KMS-11 (cell line): ENCODE results near the gene STUM.

Experiments used
- H2AFZ ChIP-seq: fragments of 200-600 bp; sonication (generic); 2 replicates; pipeline ENCODE4 v1.6.1; 2016; ENCODE audit warnings: antibody characterized with exemption, mixed run types, low read depth
- H3K27ac ChIP-seq: fragments of 200-600 bp; sonication (generic); 2 replicates; pipeline ENCODE4 v1.6.1; 2016; ENCODE audit warnings: mild to moderate bottlenecking, mixed run types
- H3K27me3 ChIP-seq: fragments of 200-600 bp; sonication (generic); 2 replicates; pipeline ENCODE4 v1.6.1; 2017; ENCODE audit warnings: mild to moderate bottlenecking, low read depth, mixed run types, moderate library complexity; ENCODE audit not compliant: insufficient read depth
- H3K36me3 ChIP-seq: fragments of 200-600 bp; sonication (generic); 2 replicates; pipeline ENCODE4 v1.6.1; 2017; ENCODE audit warnings: mild to moderate bottlenecking, mixed run types; ENCODE audit not compliant: insufficient read depth
- H3K4me1 ChIP-seq: fragments of 200-600 bp; sonication (generic); 2 replicates; pipeline ENCODE4 v1.6.1; 2016; ENCODE audit warnings: mild to moderate bottlenecking, low read depth, mixed run types; ENCODE audit not compliant: poor library complexity, severe bottlenecking
- H3K4me2 ChIP-seq: fragments of 200-600 bp; sonication (generic); 2 replicates; pipeline ENCODE4 v1.7.0; 2016; ENCODE audit warnings: mild to moderate bottlenecking, mixed run types
- H3K4me3 ChIP-seq: fragments of 200-600 bp; sonication (generic); IDR thresholded peaks from 2 replicates; pipeline ENCODE4 v1.6.1; 2017; ENCODE audit warnings: low read depth, low read length, mixed read lengths; ENCODE audit not compliant: insufficient read depth
- H3K79me2 ChIP-seq: fragments of 200-600 bp; sonication (generic); 2 replicates; pipeline ENCODE4 v1.6.1; 2016; ENCODE audit warnings: low read depth, mixed run types; ENCODE audit not compliant: insufficient read depth
- H3K9ac ChIP-seq: fragments of 200-600 bp; sonication (generic); 2 replicates; pipeline ENCODE4 v1.6.1; 2016; ENCODE audit warnings: mild to moderate bottlenecking, mixed run types
- H4K20me1 ChIP-seq: fragments of 200-600 bp; sonication (generic); 2 replicates; pipeline ENCODE4 v1.6.1; 2016; ENCODE audit warnings: mild to moderate bottlenecking, mixed run types; ENCODE audit not compliant: insufficient read depth
- CTCF ChIP-seq: fragments of 200-600 bp; sonication (generic); conservative IDR thresholded peaks from 2 replicates; pipeline ENCODE4 v1.6.1; 2017; ENCODE audit warnings: low read depth, mild to moderate bottlenecking, antibody characterized with exemption, low read length, moderate library complexity, mixed read lengths

Gene STUM

GRCh38 chr1:226575739-226576378 lies 27.3 kb downstream of the STUM start:
- H3K4me1 ChIP-seq, result no peaks in the 10 kb centered on the region
- H3K4me2 ChIP-seq, result no peak overlapping the region
- H3K4me3 ChIP-seq, result no peak overlapping the region
- no peak overlapping the region for H2AFZ ChIP-seq
- no peak overlapping the region for H3K27ac ChIP-seq
- H3K9ac ChIP-seq, result no peak overlapping the region
- H3K27me3 ChIP-seq, result no peaks in the 10 kb centered on the region
- no peaks in the 10 kb centered on the region for H4K20me1 ChIP-seq
- no peaks in the 10 kb centered on the region for H3K36me3 ChIP-seq
- TF ChIP-seq CTCF, result no peak
- no peaks in the 10 kb centered on the region for H3K79me2 ChIP-seq

- no peak overlapping the region for H3K4me2 ChIP-seq
- no peaks in the 10 kb centered on the region for H3K27me3 ChIP-seq
- no peak for TF ChIP-seq CTCF
- no peak overlapping the region for H2AFZ ChIP-seq
- no peaks in the 10 kb centered on the region for H3K79me2 ChIP-seq
- H3K9ac ChIP-seq, result no peak overlapping the region
- no peak overlapping the region for H3K4me3 ChIP-seq
- H3K27ac ChIP-seq, result no peak overlapping the region
- no peaks in the 10 kb centered on the region for H4K20me1 ChIP-seq
- no peaks in the 10 kb centered on the region for H3K4me1 ChIP-seq
- H3K36me3 ChIP-seq, result no peaks in the 10 kb centered on the region
These were observed 28.0 kb downstream of the STUM start for GRCh38 chr1:226576601-226577000.

- H3K4me3 ChIP-seq, result no peak overlapping the region
- H3K27me3 ChIP-seq, result no peaks in the 10 kb centered on the region
- H3K9ac ChIP-seq, result no peak overlapping the region
- no peak overlapping the region for H3K27ac ChIP-seq
- H3K79me2 ChIP-seq, result no peaks in the 10 kb centered on the region
- H3K36me3 ChIP-seq, result no peaks in the 10 kb centered on the region
- TF ChIP-seq CTCF, result no peak
- H2AFZ ChIP-seq, result no peak overlapping the region
- H3K4me1 ChIP-seq, result no peaks in the 10 kb centered on the region
- no peaks in the 10 kb centered on the region for H4K20me1 ChIP-seq
- H3K4me2 ChIP-seq, result no peak overlapping the region
These were observed 29.0 kb downstream of the STUM start for GRCh38 chr1:226577401-226578180.

- Histone ChIP-seq H3K27me3 (no peaks in the 10 kb centered on the region), H3K36me3 (no peaks in the 10 kb centered on the region), H2AFZ (no peak overlapping the region), H4K20me1 (no peaks in the 10 kb centered on the region), H3K79me2 (no peaks in the 10 kb centered on the region), H3K27ac (no peak overlapping the region), H3K4me1 (no peaks in the 10 kb centered on the region), H3K4me2 (no peak overlapping the region), H3K4me3 (no peak overlapping the region), H3K9ac (no peak overlapping the region)
- no peak for TF ChIP-seq CTCF
These were observed 30.5 kb downstream of the STUM start for GRCh38 chr1:226578946-226579578.
